ENCODE data around the gene BACE2.

DNA sequence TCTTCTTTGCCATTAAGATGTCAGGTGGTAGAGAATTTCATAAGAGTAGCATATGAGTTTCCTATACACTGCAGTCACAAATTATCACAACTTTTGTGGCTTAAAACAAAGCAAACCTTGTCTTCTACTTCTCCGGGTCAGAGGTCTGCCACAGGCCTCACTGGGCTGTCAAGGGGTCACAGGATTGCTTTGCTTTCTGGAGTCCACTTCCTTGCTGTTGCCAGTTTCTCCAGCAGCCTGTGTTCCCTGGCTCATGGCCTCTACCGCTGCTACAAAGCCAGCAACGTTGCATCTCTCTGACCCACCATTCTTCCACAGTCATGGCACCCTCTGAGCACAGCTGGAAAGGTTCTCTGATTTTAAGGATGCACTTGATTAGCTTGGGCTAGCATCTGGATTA is 6.5 kb upstream of the BACE2 start:
- TF ChIP-seq EZH2 (IDR thresholded peaks at IDR 0.05; ENCODE audit: insufficient read depth, low read length): no peak
- no peak for TF ChIP-seq CTCF (IDR thresholded peaks at IDR 0.05; ENCODE audit: insufficient read depth, low read depth, low read length)
